GM12801 (cell line): Measurements from ENCODE around the gene PDIA5.

ENCODE experiments used
- TF ChIP-seq, protein P1 (sequence below): IDR thresholded peaks from one replicate; pipeline ENCODE4 v1.5.1; 2011; ENCODE audit warnings: control low read depth; ENCODE audit not compliant: insufficient read length; ENCODE audit errors: extremely low read depth

PDIA5 gene

DNA sequence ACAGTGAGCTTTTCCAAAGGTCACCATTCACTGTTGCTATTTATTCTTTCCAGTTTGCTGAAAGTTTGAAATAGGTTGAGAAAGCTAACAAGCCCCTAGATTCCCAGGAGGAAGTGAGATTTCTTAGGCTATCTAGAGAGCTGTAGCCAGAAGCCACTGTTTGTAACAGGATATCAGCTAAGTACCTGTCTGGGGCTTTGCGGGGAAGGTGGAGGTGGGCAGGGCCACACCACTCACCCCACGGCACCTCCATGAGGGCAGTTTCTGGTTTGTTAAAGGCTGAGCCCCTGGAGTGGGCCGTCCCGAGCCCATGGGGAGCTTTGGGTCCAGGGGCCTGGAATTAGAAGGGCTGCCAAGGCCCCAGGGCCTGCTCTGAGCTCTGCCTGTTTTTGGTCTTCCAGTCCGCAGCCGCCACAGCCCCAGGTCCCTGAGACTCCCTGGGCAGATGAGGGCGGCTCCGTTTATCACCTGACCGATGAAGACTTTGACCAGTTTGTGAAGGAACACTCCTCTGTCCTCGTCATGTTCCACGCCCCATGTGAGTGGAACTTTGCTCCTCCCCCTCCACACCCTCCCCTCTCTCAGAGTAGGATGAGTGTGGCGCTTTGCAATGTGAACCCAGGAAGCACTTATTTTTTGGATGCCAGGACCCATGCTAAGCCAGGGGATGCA, 63.4 kb downstream of the PDIA5 start:
- TF ChIP-seq, protein P1, sequence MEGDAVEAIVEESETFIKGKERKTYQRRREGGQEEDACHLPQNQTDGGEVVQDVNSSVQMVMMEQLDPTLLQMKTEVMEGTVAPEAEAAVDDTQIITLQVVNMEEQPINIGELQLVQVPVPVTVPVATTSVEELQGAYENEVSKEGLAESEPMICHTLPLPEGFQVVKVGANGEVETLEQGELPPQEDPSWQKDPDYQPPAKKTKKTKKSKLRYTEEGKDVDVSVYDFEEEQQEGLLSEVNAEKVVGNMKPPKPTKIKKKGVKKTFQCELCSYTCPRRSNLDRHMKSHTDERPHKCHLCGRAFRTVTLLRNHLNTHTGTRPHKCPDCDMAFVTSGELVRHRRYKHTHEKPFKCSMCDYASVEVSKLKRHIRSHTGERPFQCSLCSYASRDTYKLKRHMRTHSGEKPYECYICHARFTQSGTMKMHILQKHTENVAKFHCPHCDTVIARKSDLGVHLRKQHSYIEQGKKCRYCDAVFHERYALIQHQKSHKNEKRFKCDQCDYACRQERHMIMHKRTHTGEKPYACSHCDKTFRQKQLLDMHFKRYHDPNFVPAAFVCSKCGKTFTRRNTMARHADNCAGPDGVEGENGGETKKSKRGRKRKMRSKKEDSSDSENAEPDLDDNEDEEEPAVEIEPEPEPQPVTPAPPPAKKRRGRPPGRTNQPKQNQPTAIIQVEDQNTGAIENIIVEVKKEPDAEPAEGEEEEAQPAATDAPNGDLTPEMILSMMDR = no peak

GRCh38 chr3:123134671-123135070, 67.8 kb downstream of the PDIA5 start:
- TF ChIP-seq, protein P1 = no peak

GRCh38 chr3:123137001-123137400, 70.2 kb downstream of the PDIA5 start:
- TF ChIP-seq, protein P1 = no peak

DNA sequence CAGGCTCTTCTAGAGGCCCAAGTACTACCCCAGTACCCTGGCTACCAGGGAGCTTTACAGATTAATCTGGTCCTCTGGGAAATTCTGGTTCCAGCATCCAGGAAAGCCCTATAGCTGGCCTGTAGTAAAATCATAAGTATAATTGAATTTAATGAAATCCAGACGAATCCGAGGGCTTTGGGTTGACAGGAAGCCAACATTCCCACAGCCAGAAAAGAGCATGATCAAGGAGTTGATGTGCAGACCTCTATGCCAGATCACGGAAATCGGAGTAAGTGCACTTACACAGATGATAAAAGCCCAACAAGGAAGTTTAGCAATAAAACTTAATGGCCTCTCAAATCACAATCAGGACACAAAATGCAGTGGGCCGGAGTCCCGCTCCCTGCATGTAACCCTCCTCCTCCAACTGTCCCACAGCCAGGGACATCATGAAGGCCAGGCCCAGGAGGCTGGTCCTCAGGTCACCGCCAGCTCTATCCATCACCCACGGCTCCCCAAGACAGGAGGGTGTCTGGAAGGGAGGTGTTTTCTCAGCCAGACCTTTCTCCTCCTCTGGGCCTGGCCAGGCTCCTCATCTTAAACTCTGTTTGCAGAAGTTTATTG, 72.1 kb downstream of the PDIA5 start:
- TF ChIP-seq, protein P1 = no peak

DNA sequence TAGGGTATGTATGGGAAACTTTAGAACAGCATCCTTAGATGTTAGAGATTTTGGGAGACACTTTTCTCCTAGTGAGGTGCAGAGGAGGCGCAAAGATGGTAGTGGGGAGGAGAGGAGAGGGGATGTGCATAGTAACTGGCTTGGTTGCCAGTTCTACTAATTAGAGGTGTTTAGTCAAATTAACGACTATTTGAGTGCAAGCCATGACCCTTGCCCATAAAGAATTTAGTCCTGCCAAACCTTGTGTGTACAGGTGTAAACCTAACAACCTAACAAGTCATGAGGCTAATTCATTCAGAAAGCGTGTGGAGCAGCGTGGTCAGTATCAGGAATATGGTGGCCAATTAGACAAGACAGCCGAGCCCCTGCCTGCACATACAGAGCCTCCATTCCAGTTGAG, 72.7 kb downstream of the PDIA5 start:
- TF ChIP-seq, protein P1 = no peak

- TF ChIP-seq, protein P1 = no peak
Measured at GRCh38 chr3:123140550-123140949, 73.7 kb downstream of the PDIA5 start.

- TF ChIP-seq, protein P1 = no peak
Measured at GRCh38 chr3:123141276-123141675, 74.5 kb downstream of the PDIA5 start.
